ENCODE results near the gene ADGRD1. TPM values are rescaled to one million over a fixed set of nuclear protein-coding genes. Genes with fewer than 3 reads are reported as not detected.

Gene ADGRD1
- total RNA-seq, 4 donors from 2014 or later = 8.3 to 18.1 (median 12.5) TPM

DNA sequence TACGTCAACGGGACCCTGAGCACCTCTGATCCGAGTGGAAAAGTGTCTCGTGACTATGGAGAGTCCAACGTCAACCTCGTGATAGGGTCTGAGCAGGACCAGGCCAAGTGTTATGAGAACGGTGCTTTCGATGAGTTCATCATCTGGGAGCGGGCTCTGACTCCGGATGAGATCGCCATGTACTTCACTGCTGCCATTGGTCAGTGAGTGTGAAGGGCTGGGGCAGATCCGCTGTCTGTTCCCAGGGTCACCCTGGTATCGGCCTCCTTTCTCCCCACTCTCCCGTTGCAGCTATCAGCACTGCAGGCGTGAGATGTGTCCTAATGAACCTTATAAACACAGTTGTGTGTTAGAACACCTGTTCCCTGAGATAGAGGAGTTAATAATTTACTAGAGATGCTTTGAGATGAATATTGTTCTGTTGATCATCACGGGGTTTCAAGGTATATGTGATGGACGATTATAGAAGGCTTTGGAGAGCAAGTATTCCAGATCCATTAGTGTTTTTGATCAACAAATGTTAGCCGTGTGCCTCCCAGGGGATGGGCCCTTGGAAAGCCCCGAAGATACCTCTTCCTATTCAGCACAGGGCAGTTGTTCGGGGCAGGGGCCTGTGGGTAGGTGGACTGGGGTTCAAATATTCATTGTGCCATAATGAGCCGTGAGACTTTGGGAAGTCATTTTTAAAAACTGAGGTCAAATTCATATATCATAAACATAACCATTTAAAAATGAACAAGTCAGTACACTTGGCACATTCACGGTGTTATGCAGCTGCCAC is 33.6 kb downstream of the ADGRD1 start:
- Histone ChIP-seq H3K27ac (no peak overlapping the region), H3K4me1 (no peaks in the 10 kb centered on the region), H3K36me3 (no peaks in the 10 kb centered on the region), H3K9me3 (no peaks in the 10 kb centered on the region), H3K27me3 (no peaks in the 10 kb centered on the region), H3K4me3 (no peak overlapping the region)
- WGBS, 2 donors (ENCODE audit: low coverage in 1 of 2) = 35 to 77% methylated on average over 2 to 22 of the region's 22 CpGs
- TF ChIP-seq POLR2AphosphoS5 (IDR thresholded peaks at IDR 0.05) (no peak), EP300 (IDR thresholded peaks at IDR 0.05; ENCODE audit: low read depth) (no peak), POLR2A (IDR thresholded peaks at IDR 0.05) (no peak)
- TF ChIP-seq, protein P1, sequence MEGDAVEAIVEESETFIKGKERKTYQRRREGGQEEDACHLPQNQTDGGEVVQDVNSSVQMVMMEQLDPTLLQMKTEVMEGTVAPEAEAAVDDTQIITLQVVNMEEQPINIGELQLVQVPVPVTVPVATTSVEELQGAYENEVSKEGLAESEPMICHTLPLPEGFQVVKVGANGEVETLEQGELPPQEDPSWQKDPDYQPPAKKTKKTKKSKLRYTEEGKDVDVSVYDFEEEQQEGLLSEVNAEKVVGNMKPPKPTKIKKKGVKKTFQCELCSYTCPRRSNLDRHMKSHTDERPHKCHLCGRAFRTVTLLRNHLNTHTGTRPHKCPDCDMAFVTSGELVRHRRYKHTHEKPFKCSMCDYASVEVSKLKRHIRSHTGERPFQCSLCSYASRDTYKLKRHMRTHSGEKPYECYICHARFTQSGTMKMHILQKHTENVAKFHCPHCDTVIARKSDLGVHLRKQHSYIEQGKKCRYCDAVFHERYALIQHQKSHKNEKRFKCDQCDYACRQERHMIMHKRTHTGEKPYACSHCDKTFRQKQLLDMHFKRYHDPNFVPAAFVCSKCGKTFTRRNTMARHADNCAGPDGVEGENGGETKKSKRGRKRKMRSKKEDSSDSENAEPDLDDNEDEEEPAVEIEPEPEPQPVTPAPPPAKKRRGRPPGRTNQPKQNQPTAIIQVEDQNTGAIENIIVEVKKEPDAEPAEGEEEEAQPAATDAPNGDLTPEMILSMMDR (IDR thresholded peaks at IDR 0.05) = no peak
- intact Hi-C loops (cut with DNase I; ENCODE audit: low total_unique reads) = no loop called here
- DNase-seq = no peak
- in situ Hi-C loops (cut with MboI; ENCODE audit: low pct_ligation_motif_present in 1 of 4, low pct_unique_long_range_greater_than_20kb in 1 of 4, low sequenced_read_pairs in 3 of 4) = no loop called here

DNA sequence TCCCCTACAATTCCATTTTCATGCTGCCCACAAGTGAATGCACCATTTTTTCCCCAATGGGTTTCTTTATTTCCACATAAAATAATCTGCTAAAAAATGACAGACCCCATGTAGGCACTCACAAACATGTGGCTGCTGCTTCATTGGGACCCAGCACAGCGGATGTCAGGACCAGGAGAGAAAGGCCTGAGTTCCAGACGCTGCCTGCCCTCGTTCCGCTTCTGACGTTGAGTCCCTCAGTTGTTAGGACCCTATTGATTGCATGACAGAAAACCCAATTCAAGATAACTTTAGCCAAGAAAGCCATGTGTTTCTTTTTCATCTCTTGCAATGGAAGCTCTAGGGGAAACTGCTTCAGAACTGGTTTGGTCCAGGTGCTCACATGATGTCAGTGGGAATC is 34.6 kb downstream of the ADGRD1 start:
- no peak for DNase-seq
- no peak overlapping the region for H3K27ac ChIP-seq
- H3K4me3 ChIP-seq = no peak overlapping the region
- WGBS, 2 donors (ENCODE audit: low coverage in 1 of 2) = 91% methylated on average over 5 of the region's 5 CpGs; no CpG with 5 or more reads in 1 of the 2 donors
- no peaks in the 10 kb centered on the region for H3K36me3 ChIP-seq
- intact Hi-C loops (cut with DNase I; ENCODE audit: low total_unique reads) = no loop called here
- no peak for TF ChIP-seq POLR2AphosphoS5 (IDR thresholded peaks at IDR 0.05)
- TF ChIP-seq POLR2A (IDR thresholded peaks at IDR 0.05) = no peak
- TF ChIP-seq, protein P1 (IDR thresholded peaks at IDR 0.05) = no peak
- TF ChIP-seq EP300 (IDR thresholded peaks at IDR 0.05; ENCODE audit: low read depth) = no peak
- H3K9me3 ChIP-seq = no peaks in the 10 kb centered on the region
- no peaks in the 10 kb centered on the region for H3K4me1 ChIP-seq
- in situ Hi-C loops (cut with MboI; ENCODE audit: low pct_ligation_motif_present in 1 of 4, low pct_unique_long_range_greater_than_20kb in 1 of 4, low sequenced_read_pairs in 3 of 4) = no loop called here
- no peaks in the 10 kb centered on the region for H3K27me3 ChIP-seq

DNA sequence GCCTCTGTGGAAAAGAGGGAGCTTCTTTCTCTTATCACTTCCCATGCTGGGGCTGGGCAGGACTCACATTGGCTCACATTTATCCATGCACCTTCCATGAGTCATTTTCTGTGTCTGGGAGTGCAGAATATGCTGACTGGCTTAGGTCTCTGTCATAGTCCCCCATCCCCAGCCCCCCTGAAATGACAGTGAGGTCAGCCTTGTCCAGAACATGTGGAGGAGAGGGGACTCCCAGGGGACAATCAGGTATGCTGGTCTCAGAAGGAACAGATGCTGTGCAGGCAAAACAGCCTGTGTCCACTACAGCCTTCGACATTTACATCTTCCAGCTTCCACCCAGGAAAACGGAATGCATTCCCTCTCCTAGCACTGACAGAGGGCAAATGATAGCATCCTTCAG is 35.0 kb downstream of the ADGRD1 start:
- DNase-seq = no peak
- in situ Hi-C loops (cut with MboI; ENCODE audit: low pct_ligation_motif_present in 1 of 4, low pct_unique_long_range_greater_than_20kb in 1 of 4, low sequenced_read_pairs in 3 of 4) = no loop called here
- Histone ChIP-seq H3K27ac (no peak overlapping the region), H3K4me1 (no peaks in the 10 kb centered on the region), H3K36me3 (no peaks in the 10 kb centered on the region), H3K4me3 (no peak overlapping the region), H3K9me3 (no peaks in the 10 kb centered on the region), H3K27me3 (no peaks in the 10 kb centered on the region)
- TF ChIP-seq POLR2A (IDR thresholded peaks at IDR 0.05) (no peak), EP300 (IDR thresholded peaks at IDR 0.05; ENCODE audit: low read depth) (no peak), POLR2AphosphoS5 (IDR thresholded peaks at IDR 0.05) (no peak)
- WGBS, 2 donors (ENCODE audit: low coverage in 1 of 2) = 78% methylated on average over 2 of the region's 2 CpGs; no CpG with 5 or more reads in 1 of the 2 donors
- intact Hi-C loops (cut with DNase I; ENCODE audit: low total_unique reads) = no loop called here

DNA sequence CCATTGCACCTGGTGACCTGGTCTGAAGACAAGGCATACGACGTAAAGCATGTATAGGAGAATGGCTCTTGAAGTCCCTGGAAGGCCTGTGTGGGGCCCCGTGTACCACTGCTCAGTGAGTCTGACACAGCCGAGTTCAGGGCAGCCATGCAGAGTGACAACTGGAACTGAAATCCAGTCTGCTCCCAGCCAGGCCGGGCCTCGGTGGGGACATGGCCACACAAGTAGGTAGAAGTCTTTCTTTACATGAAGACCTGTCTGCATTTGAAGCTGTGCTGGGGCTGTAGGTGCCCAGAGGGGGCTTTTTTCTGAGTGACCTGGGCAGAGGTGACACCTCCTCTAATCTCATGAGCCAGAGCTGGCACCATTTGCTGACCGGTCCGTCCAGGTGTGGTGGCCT is 35.7 kb downstream of the ADGRD1 start:
- Histone ChIP-seq H3K27me3 (no peaks in the 10 kb centered on the region), H3K27ac (no peak overlapping the region), H3K4me3 (no peak overlapping the region), H3K9me3 (no peaks in the 10 kb centered on the region), H3K4me1 (no peaks in the 10 kb centered on the region), H3K36me3 (no peaks in the 10 kb centered on the region)
- WGBS, 2 donors (ENCODE audit: low coverage in 1 of 2) = 88% methylated on average over 8 of the region's 8 CpGs; no CpG with 5 or more reads in 1 of the 2 donors
- TF ChIP-seq EP300 (IDR thresholded peaks at IDR 0.05; ENCODE audit: low read depth) = no peak
- TF ChIP-seq POLR2A (IDR thresholded peaks at IDR 0.05) = no peak
- intact Hi-C loops (cut with DNase I; ENCODE audit: low total_unique reads) (no loop called here), in situ Hi-C loops (cut with MboI; ENCODE audit: low pct_ligation_motif_present in 1 of 4, low pct_unique_long_range_greater_than_20kb in 1 of 4, low sequenced_read_pairs in 3 of 4) (no loop called here)
- no peak for DNase-seq

DNA sequence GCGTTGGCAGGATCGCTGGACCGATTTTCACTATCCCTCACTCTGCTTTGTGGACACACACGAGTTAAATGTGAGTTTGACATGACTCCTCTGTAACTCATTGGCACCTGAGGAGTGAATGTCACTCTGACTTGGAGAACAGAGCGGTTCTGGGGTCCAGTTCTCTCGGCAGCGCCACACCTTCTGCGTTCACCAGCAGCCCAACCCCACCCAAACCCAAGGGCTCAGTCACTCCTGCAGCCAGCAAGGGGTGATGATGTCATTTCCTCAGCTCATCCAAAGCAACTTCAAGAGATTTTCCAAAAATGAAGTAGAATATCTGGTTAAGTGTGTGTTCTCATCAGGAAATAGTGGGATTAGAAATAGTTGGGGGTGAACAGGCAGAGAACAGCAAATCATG is 36.3 kb downstream of the ADGRD1 start:
- TF ChIP-seq POLR2A (IDR thresholded peaks at IDR 0.05) (no peak), EP300 (IDR thresholded peaks at IDR 0.05; ENCODE audit: low read depth) (no peak), POLR2AphosphoS5 (IDR thresholded peaks at IDR 0.05) (no peak)
- TF ChIP-seq, protein P1 (IDR thresholded peaks at IDR 0.05) = no peak

More for the DNA sequence above, 36.3 kb downstream of the ADGRD1 start:
- no peaks in the 10 kb centered on the region for H3K4me1 ChIP-seq
- H3K36me3 ChIP-seq = no peaks in the 10 kb centered on the region
- H3K27ac ChIP-seq = no peak overlapping the region
- intact Hi-C loops (cut with DNase I; ENCODE audit: low total_unique reads) (no loop called here), in situ Hi-C loops (cut with MboI; ENCODE audit: low pct_ligation_motif_present in 1 of 4, low pct_unique_long_range_greater_than_20kb in 1 of 4, low sequenced_read_pairs in 3 of 4) (no loop called here)
- H3K4me3 ChIP-seq = no peak overlapping the region
- no peaks in the 10 kb centered on the region for H3K9me3 ChIP-seq
- H3K27me3 ChIP-seq = no peaks in the 10 kb centered on the region
- 77 to 80% methylated on average over 6 to 8 of the region's 8 CpGs for WGBS, 2 donors (ENCODE audit: low coverage in 1 of 2)
- DNase-seq = no peak
